ENCODE measurements around the gene ACSS2.
A peak's percentile ranks its signal among the peaks of the same experiment; 100 is the strongest.

The ACSS2 gene, protein sequence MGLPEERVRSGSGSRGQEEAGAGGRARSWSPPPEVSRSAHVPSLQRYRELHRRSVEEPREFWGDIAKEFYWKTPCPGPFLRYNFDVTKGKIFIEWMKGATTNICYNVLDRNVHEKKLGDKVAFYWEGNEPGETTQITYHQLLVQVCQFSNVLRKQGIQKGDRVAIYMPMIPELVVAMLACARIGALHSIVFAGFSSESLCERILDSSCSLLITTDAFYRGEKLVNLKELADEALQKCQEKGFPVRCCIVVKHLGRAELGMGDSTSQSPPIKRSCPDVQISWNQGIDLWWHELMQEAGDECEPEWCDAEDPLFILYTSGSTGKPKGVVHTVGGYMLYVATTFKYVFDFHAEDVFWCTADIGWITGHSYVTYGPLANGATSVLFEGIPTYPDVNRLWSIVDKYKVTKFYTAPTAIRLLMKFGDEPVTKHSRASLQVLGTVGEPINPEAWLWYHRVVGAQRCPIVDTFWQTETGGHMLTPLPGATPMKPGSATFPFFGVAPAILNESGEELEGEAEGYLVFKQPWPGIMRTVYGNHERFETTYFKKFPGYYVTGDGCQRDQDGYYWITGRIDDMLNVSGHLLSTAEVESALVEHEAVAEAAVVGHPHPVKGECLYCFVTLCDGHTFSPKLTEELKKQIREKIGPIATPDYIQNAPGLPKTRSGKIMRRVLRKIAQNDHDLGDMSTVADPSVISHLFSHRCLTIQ

DNA sequence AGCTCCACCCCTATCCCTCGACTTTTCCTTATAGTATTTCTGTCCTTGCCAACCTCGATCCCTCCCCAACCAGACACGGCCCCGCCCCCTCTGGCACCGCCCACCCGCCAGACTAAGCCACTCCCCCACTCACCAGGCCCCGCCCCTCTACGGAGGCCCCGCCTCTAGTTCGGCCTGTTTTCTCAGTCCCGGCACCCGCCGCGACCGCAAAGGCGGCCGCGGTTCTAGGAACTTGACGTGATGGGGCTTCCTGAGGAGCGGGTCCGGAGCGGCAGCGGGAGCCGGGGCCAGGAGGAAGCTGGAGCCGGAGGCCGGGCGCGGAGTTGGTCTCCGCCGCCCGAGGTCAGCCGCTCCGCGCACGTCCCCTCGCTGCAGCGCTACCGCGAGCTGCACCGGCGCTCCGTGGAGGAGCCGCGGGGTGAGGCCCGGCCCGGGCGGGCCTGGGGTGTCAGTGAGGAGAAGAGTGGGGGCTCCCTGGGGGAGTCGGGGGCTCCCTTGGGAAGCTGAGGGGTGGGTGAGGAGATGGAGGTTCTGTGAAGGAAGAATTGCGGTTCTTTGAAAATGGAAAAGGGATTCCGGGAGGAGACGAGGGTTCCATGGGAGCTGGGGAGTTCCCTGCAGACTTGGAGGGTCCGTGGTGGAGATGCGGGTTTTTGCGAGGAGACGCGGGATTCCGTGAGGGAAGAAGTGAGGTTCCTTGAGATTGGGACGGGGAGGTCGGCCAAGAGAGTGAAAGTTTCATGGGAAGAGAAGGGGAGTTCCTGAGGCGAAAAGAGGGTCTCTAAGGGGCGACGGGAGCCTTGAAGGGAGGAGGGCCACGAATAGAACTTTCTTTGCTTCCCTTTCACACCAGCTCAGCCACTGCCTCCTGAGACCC is at the start of gene ACSS2:
Gene ACSS2 (plus strand): TSS at position 207 of the 877 bp plus-strand sequence. CDS start 34 bp downstream, at position 241.
- peak; percentile 37 to 53 for ATAC-seq

DNA sequence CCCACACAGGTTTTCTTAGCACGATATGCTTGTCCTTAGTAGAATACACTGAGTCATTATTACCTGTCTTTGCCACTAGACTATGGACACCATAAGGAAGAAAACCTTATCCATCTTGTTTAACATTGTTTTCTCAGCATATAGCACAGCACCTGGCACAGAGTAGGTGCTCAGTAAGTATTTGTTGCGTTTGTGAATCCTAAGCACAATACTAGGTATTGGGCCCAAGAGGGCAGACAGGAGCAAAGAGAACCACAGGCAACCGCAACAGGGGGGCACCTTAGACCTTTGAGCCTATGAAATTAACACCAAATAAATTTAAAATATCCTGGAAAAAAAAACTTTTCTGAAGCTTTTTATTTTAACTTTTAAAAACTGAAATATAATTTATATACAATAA is 47.2 kb upstream of the ACSS2 start:
- ATAC-seq, result no peak

DNA sequence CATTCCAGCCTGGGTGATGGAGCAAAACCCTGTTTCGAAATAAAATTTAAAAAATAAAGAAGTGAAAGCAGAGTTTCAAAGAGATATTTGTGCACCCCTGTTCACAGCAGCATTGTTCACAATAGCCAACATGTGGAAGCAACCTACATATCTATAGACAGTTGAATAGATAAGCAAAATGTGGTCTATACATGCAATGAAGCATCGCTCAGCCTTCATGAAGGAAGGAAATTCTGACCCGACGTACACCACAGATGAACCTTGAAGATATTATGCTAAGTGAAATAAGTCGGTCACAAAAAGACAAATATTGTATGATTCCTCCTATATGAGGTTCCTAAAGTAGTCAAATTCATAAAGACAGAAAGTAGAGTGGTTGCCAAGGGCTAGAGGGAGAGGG is 44.5 kb upstream of the ACSS2 start:
- no peak for ATAC-seq

DNA sequence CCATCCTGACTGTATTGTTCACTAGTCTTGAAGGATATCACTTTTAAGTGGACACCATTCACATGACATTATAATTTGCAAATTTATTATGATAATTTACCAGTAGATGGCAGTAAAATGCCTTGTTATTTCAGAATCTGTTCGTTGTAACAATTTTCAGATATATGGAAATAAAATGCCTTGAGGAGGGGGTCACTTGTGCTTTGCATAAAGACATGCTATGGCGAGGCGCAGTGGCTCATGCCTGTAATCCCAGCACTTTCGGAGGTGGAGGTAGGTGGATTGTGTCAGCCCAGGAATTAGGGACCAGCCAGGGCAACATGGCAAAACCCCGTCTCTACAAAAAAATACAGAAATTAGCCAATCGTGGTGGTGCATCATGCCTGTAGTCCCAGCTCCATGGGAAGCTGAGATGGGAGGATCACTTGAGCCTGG is 41.9 kb upstream of the ACSS2 start:
- ATAC-seq, result peak in 1 of 2 donors; percentile 36

DNA sequence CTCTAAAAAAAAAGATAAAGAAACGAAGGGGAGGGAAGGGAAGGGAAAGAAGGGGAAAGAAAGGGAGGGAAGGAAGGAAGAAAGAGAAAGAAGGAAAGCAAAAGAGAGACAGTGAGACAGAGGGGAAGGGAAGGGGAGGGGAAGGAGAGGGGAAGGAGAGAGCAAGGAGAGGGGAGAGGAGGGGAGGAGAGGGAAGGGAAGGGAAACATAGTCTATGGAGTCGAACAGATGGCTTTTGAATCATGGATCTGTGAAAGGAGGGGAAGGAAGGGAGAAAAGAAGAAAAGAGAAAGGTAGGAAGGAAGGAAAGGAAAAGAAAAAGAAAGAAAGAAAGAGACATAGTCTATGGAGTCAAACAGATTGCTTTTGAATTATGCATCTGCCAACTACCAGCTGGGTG is 34.3 kb upstream of the ACSS2 start:
- ATAC-seq, result no peak

DNA sequence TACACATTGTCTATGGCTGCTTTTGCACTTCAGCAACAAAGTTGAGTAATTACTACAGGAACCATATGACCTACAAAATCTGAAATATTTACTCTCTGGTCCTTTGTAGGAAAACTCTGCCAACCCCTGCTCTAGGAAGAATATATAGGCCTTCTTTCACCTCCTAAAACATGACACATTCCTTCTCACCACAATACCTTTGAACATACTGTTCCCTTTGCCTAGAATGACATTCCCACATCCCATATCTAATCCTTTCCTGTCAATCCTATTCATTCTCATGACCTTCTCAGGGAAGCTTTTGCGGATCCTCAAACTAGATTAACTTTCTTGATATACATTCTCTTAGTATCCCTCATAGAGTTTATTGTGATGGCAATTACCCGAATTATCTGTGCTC is 33.0 kb upstream of the ACSS2 start:
- ATAC-seq, result no peak

DNA sequence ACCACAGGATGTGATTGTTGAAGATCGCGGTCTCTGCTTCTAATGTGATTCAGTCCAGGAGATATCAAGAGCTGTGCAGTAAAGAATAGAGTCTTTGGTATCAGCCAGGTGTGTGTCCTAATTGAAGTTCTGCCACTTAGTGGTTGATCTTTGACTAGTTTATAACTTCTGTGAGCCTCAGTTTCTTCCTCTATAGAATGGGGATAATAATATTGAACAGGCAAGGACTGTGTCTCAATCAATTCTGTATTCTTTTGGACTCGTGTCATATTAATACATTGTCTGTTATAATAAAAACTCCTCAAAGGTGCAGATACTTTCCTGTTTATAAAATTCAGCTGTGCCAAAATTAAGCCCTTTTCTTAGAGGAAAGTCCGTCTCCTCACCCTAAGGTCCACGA is 27.8 kb upstream of the ACSS2 start:
- no peak for ATAC-seq

DNA sequence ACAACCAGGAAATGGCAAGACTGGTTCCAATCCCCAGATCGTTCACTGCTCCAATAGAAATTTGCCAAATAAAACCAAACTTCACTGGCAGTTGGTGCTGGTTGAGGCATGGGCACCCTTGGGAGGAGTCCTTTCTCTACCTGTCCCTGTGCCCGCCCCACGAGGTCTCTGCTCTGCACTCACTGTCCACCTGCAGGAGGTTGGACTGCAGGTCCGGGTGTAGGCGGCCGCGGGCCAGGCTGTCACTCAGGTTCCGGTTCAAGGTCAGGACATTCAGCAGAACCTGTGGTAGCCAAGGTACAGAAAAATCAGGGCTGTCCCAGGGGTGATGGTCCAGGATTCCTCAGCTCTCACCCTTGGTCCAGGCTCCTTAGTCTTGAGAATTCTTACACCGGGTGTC is 26.6 kb upstream of the ACSS2 start:
- ATAC-seq, result no peak

DNA sequence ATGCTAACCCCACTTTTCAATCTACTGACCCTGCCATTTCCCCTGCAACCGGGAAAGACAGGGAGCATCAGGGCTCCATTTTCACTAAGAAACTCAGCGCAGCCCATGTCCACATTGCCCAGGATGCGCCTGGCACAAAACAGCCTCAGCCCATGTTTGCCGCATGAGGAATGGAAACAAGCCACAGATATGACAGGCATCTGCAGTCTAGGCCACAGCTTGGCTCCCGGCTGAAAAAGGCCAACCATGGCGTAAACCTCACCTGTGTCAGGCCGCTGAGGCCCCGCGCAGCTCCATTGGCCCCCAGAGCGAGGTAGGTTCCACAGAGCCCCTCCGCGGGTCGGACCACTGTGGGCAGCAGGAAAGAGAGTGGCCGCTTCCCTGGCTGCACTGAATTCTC is 25.4 kb upstream of the ACSS2 start:
- no peak for ATAC-seq

DNA sequence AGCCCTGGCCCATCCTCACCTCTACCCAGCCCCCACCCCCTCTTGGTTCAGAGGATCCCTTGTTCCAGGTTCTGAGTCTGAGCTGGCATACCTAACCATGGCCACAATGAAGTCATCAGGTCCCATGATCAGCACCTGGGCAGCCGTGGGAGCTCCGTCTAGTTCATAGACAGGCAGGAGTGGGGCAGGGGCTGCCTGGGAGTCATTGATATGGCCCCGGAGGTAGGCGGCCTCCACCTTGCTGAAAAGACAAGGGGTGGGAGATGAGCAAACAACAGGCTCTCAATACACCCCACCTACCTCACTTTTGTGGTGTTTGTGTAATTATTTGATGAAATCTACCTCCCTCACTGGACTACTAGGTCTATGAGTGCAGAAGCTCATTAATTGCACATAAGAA is 24.1 kb upstream of the ACSS2 start:
- ATAC-seq, result no peak

DNA sequence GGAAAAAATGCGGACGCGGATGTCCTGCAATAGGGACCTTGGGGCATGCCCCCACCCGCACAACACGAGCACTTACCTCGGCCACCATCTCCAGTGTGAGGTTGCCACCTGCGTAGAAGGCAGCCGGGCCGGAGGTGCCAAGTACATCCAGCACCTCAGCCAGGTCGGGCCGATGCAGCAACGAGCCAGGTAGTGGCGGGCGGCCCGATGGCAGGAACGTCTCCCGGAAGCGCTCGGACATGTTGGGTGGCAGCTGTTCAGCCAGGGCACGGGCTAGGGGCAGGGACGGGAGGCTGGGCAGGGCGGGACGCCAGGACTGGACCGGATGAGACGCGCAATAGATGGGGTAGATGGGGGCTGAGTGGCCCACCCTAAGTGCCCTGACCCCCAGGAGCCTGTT is 17.0 kb upstream of the ACSS2 start:
- no peak for ATAC-seq

DNA sequence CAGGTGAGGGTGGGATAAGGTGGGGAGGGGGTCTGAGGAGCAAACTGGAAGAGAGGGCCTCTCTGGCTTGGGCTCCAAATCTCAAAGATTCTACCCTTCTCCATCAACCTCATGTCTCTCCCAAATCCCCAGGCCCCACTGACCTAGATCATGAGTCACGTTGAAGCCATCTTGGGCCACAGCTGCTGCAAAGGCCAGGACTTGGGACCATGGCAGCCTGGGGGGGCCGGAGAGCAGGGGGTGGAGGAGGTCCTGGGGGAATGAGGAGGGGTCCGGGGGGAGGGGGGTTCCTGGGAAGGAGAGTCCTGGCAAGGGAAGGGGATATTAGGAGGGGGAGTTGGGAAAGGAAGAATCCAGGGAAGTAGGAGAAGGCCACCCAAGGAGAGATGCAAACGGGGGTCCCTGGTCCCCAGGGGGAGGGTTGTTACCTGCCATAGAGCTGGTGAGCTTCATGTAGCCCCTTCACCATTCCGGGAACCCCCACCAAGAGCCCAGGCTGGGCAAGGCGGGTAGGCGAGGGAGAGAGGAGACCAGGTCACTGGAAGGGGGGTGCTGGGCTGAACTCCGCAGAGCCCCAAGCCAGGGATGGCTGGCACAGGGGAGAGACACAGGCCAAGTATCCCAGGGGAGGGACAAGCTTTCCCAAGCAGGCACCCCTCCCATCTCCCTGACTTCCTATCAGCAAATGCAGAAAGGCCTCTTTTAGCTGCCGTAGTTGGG is 16.4 kb upstream of the ACSS2 start:
- ATAC-seq, result no peak

DNA sequence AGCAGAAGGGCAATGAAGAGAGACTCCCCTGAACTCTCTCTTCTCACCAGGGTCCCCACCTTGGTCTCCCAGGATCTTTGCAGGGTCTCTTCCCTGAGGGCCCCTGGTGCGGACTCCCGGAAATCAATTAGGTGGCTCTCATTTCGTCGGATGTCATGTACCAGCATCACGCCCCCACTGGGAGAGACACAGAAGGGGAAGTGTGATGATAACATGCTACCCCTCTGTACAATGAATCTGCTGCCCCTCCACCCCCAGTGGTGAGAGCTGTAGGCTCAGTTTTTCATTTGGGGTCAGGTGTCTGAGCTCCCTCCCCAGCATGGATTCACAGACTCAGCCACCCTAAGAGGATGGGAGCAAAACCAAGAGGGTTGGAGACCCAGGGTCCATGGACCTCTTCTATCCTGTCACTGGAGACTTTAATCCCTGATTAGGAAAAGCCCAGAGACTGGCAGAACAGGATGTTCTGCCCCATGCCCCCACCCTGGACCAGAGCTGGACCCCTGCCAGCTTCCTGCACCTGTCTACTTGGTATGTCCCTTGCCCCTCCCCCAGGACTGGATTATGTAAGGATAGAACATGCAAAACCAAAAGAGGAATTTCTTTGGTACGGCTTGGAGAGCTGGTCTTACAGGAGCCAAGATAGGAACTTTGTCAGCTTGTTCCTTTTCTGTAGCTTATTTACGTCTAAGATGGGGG is 14.9 kb upstream of the ACSS2 start:
- no peak for ATAC-seq

DNA sequence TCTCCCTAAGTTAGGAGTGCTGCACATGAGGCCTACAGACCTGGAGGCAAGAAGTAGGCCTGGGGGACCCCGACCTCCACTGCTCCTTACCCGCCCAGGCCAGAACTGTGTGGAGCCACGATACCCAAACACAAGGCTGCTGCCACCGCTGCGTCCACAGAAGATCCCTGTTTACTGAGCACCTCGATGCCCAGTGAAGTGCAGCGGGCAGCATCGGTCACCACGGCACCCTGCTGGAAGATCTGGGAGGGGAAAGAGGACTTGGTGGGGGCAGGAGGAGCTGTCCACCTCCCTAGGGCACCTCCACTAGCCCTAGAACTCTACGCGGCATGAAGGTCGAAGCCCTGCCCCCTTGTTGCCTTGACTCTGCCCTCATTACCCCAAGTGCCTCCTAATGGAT is 13.7 kb upstream of the ACSS2 start:
- ATAC-seq, result no peak

DNA sequence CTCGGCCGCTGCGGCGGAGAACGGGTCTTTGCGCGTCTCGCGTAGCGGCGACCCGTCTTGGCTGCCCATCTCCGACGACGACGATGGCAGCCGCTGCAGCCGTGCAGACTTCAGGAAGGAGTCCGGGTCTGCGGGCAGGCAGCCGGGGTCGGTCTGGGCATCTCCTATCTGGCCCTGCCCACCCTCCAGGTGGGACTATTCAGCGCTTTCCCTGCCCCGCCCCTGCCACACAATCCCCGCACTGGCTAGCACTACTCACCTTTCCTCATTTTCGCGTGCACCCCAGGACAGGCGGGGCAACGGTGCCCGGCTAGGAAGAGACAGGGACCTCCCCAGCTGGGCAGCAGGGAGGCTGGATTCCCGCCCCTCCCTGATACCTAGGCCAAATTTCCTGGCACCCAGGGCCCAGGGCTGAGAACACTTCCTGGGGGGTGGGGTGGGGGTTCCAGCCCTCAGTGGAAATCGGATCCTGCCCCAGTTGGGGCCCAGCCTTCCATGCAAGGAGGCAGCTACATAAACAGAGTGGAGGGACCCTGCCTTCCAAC is 12.9 kb upstream of the ACSS2 start:
- ATAC-seq, result no peak

DNA sequence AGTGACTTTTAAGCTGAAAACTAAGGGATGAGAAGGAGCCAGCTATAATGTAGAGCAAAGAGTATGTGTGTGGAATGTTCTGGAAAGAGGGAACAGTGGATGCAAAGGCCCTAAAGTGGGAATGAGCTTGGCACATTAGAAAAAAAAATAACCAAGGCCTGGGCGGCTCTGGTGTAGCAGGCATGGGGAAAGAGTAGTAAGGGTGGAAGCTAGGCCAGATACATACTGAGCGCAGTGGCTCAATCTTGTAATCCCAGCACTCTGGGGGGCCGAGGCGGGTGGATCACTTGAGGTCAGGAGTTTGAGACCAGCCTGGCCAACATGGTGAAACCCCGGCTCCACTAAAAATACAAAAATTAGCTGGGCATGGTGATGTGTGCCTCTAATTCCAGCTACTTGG is 12.2 kb upstream of the ACSS2 start:
- ATAC-seq, result no peak

DNA sequence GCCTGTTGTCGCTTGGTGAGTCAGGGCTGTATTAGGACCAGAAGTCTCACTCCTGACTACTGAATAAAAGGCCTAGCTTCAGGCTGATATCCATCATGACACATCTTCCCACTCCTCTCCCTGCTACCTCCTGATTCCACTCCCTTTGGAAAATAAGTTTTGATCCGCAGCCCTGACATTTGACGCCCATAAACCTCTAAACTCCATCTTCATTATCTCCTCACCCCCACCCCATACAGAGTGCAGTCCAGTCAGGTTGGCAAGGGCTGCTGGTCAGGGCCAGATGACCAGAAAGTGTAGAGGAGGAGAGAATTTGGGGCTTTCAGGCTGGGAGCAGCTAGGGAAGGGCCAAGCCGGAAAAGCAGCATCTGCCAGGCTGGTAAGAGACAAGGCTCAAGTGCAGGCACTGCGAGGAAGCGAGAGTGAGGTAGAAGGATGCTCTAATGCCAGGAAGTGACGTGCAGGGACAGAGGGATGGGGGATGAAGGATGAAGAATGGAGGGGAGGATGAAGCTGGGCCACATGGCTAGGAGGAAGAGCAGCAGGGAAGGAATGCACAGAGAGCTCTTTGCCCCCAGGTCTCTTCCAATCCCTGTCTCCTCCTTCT is 5.0 kb upstream of the ACSS2 start:
- no peak for ATAC-seq

DNA sequence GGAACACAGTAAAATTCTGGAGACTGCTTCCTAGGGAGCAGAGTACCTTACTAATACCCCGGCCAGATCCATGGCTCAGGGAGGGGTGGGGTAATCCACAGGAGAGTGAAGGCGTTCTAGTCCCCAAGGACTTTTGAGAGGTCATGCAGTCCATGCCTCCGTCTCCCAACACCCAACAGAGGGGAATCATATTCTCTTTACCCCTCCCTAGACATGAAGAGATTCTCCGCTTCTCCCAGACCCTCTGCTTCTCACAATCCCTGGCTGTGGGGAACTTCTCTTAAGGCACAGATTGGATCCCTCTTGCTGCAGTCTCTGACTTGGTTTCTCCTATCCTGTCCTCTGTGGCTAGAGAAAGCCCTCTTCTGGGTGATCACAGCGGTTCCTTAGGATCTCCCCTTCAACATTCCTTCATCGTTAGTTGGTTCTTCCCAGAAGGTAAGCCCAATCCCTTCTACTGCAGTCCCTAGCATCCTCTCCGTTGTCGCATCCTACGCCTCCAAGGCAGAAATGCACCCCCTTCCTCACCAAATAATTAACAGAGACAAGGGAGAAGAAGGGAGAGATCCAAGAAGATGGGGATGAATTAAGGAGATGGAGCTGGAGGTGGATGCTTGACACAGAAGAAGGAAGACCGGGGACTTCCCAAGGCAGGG is 4.3 kb upstream of the ACSS2 start:
- no peak for ATAC-seq

DNA sequence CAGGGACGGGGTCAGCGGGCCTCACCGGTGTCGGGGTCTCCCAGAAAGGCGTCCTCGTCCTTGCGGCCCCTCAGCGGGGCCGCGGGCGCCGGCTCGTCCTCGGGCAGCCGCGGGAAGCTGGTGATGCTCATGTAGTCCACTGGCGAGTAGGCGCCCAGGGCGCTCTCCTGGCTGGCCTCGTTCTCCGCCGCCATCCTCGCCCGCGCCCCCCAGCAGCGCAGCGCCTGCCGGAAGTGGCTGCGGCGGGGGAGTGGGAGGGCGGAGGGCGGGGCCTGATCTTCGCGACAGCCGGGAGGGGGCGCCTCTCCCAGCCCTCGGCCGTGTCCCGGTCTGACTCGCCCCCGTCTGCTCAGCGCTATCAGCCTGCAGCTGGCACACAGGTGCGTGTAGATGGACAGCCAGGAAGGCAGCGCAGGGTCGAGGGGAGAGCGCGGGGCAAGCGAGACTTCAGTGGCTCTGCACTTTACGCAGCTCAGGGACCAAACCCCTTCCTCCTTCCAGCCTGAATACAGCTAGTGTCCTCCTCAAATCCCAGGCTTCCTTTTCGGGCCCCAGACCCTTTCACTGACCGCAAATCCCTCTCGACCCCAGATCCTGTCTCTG is 3.7 kb upstream of the ACSS2 start, which contains the start of gene GGT7:
Gene GGT7 (minus strand): TSS at position 235 of the 603 bp plus-strand sequence. CDS start 41 bp downstream, at position 194.
- ATAC-seq, result peak; percentile 69 to 75

DNA sequence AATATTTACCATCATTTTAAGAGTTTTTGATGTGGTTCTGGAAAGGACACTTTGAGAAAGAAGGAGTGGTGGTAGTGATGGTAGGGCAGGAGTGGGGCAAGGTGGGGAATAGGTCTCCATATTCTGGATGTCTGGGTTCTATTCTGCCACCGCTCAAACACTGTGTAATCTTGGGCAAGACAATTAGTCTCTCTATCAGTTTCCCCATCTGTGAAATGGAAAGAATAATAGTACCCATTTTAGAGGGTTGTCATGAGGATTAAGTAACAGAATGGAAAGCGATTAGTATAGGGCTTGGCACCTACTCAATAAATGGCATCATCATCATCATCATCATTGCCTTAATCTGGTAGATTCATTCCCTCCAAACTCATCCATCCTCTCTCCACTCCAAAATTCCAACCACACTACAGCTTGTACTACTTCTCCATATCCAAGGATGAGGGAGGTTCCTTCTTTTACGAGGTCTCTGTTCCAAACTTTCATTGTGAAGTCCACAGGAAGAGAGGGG is 2.8 kb upstream of the ACSS2 start:
- ATAC-seq, result no peak

All from activated CD4-positive, CD25-positive, alpha-beta regulatory T cell treated with anti-CD3 and anti-CD28 coated beads, Interleukin-2, amount 50 U/mL, for 24 hours (primary cell).